WTC11 (cell line): ENCODE measurements around the gene FBXL7. TPM values are rescaled to one million over a fixed set of nuclear protein-coding genes. Genes with fewer than 3 reads are reported as not detected.

Experiments used
- ATAC-seq: fragments of 200-7000 bp; cut with Tn5 transposase; 2 replicates; pipeline ENCODE4 v1.10.0; 2021; ENCODE audit warnings: mild to moderate bottlenecking, moderate library complexity
- CTCF ChIA-PET: fragments of 300-600 bp; sonication (Branson Sonifier 250); formaldehyde crosslinking; loops from one replicate; lab custom pipeline; 2021; ENCODE audit warnings: antibody characterized with exemption; lab: Charles Lee
- POLR2A ChIA-PET: fragments of 350-600 bp; sonication (Branson Sonifier 250); formaldehyde crosslinking; loops from one replicate; lab custom pipeline; 2021; ENCODE audit warnings: antibody characterized with exemption; lab: Charles Lee
- DNase-seq: peaks from one replicate; pipeline ENCODE4 v3.0.0; 2021; ENCODE audit warnings: low spot score
- H3K27ac Mint-ChIP-seq: 2 replicates; pipeline ENCODE4 v1.8.0; 2021; ENCODE audit warnings: mixed read lengths
- H3K27me3 Mint-ChIP-seq: 2 replicates; pipeline ENCODE4 v1.8.0; 2021; ENCODE audit warnings: low read depth, mild to moderate bottlenecking, moderate library complexity, mixed read lengths
- H3K36me3 Mint-ChIP-seq: 2 replicates; pipeline ENCODE4 v1.8.0; 2021; ENCODE audit warnings: mixed read lengths
- H3K4me1 Mint-ChIP-seq: 2 replicates; pipeline ENCODE4 v1.8.0; 2022; ENCODE audit warnings: mixed read lengths
- H3K4me3 Mint-ChIP-seq: 2 replicates; pipeline ENCODE4 v1.8.0; 2021; ENCODE audit warnings: mild to moderate bottlenecking, moderate library complexity, mixed read lengths
- H3K9me3 Mint-ChIP-seq: 2 replicates; pipeline ENCODE4 v1.8.0; 2021; ENCODE audit warnings: mixed read lengths
- ATF1 ChIP-seq: sonication (generic); formaldehyde crosslinking; IDR thresholded peaks from 2 replicates; pipeline ENCODE4 v1.8.1; 2023; ENCODE audit warnings: mild to moderate bottlenecking, moderate library complexity, missing genetic modification reagents
- ATF3 ChIP-seq: sonication (generic); formaldehyde crosslinking; conservative IDR thresholded peaks from 2 replicates; pipeline ENCODE4 v1.8.1; 2022; ENCODE audit warnings: mild to moderate bottlenecking, missing genetic modification reagents
- CREM ChIP-seq: sonication (generic); formaldehyde crosslinking; IDR thresholded peaks from 2 replicates; pipeline ENCODE4 v1.8.1; 2022; ENCODE audit warnings: mild to moderate bottlenecking, missing genetic modification reagents, moderate library complexity
- E2F1 ChIP-seq: sonication (generic); formaldehyde crosslinking; IDR thresholded peaks from 2 replicates; pipeline ENCODE4 v1.8.0; 2022; ENCODE audit warnings: mild to moderate bottlenecking, missing genetic modification reagents
- E2F5 ChIP-seq: sonication (generic); formaldehyde crosslinking; IDR thresholded peaks from 2 replicates; pipeline ENCODE4 v1.8.1; 2022; ENCODE audit warnings: mild to moderate bottlenecking, moderate library complexity, missing genetic modification reagents
- ESRRA ChIP-seq: sonication (generic); formaldehyde crosslinking; IDR thresholded peaks from 2 replicates; pipeline ENCODE4 v1.8.1; 2022; ENCODE audit warnings: mild to moderate bottlenecking, missing genetic modification reagents, borderline replicate concordance
- FOXP1 ChIP-seq: sonication (generic); formaldehyde crosslinking; IDR thresholded peaks from 2 replicates; pipeline ENCODE4 v1.8.0; 2022; ENCODE audit warnings: missing genetic modification reagents, mild to moderate bottlenecking, moderate library complexity, borderline replicate concordance
- GRHL2 ChIP-seq: fragments of 250-450 bp; sonication (Bioruptor Pico); IDR thresholded peaks from 2 replicates; pipeline ENCODE4 v1.8.0; 2022; ENCODE audit warnings: mild to moderate bottlenecking, moderate library complexity; ENCODE audit not compliant: insufficient replicate concordance, severe bottlenecking
- JAZF1 ChIP-seq: fragments of 250-450 bp; sonication (Bioruptor Pico); IDR thresholded peaks from 2 replicates; pipeline ENCODE4 v1.9.0; 2021; ENCODE audit warnings: moderate library complexity, mild to moderate bottlenecking, inconsistent platforms
- MYBL2 ChIP-seq: sonication (generic); formaldehyde crosslinking; IDR thresholded peaks from 2 replicates; pipeline ENCODE4 v1.8.1; 2023; ENCODE audit warnings: mild to moderate bottlenecking, moderate library complexity, missing genetic modification reagents
- NR2C2 ChIP-seq: sonication (generic); formaldehyde crosslinking; IDR thresholded peaks from 2 replicates; pipeline ENCODE4 v1.8.0; 2022; ENCODE audit warnings: mild to moderate bottlenecking, missing genetic modification reagents
- RELA ChIP-seq: sonication (generic); formaldehyde crosslinking; IDR thresholded peaks from 2 replicates; pipeline ENCODE4 v1.8.1; 2022; ENCODE audit warnings: missing genetic modification reagents, mild to moderate bottlenecking, borderline replicate concordance
- RORB ChIP-seq: fragments of 250-450 bp; sonication (Bioruptor Pico); IDR thresholded peaks from 2 replicates; pipeline ENCODE4 v1.9.0; 2021; ENCODE audit warnings: mild to moderate bottlenecking
- SMAD3 ChIP-seq: sonication (generic); formaldehyde crosslinking; IDR thresholded peaks from 2 replicates; pipeline ENCODE4 v1.8.0; 2022; ENCODE audit warnings: missing genetic modification reagents, mild to moderate bottlenecking, borderline replicate concordance
- TCF7 ChIP-seq: sonication (generic); formaldehyde crosslinking; IDR thresholded peaks from 2 replicates; pipeline ENCODE4 v1.8.0; 2022; ENCODE audit warnings: mild to moderate bottlenecking, low read depth, missing genetic modification reagents, moderate library complexity
- TEAD1 ChIP-seq: sonication (generic); formaldehyde crosslinking; IDR thresholded peaks from 2 replicates; pipeline ENCODE4 v1.8.0; 2022; ENCODE audit warnings: mild to moderate bottlenecking, missing genetic modification reagents
- ZMAT4 ChIP-seq: fragments of 250-450 bp; sonication (Bioruptor Pico); IDR thresholded peaks from 2 replicates; pipeline ENCODE4 v1.9.0; 2021; ENCODE audit warnings: mild to moderate bottlenecking
- ZNF232 ChIP-seq: sonication (generic); formaldehyde crosslinking; IDR thresholded peaks from 2 replicates; pipeline ENCODE4 v1.8.0; 2022; ENCODE audit warnings: mild to moderate bottlenecking, missing genetic modification reagents
- ZNF317 ChIP-seq: sonication (generic); formaldehyde crosslinking; IDR thresholded peaks from 2 replicates; pipeline ENCODE4 v1.8.1; 2023; ENCODE audit warnings: low read depth, mild to moderate bottlenecking, moderate library complexity, missing genetic modification reagents, borderline replicate concordance
- ZNF416 ChIP-seq: fragments of 250-450 bp; sonication (Bioruptor Pico); IDR thresholded peaks from 2 replicates; pipeline ENCODE4 v1.9.0; 2021; ENCODE audit warnings: mild to moderate bottlenecking, inconsistent platforms
- ZNF425 ChIP-seq: fragments of 250-450 bp; sonication (Bioruptor Pico); conservative IDR thresholded peaks from 2 replicates; pipeline ENCODE4 v1.9.0; 2021; ENCODE audit warnings: mild to moderate bottlenecking
- ZNF512 ChIP-seq: sonication (generic); formaldehyde crosslinking; IDR thresholded peaks from 2 replicates; pipeline ENCODE4 v1.8.1; 2022; ENCODE audit warnings: missing genetic modification reagents, borderline replicate concordance
- total RNA-seq: library from RNA; stranded (reverse); gene quantifications from 3 replicates; pipeline ENCODE4 v1.2.3, GENCODE V29; 2021

The FBXL7 gene
- total RNA-seq, 1 experiment from 2014 or later, result 13.8 TPM

- no peak for DNase-seq
- TF ChIP-seq FOXP1 (CRISPR knock-in tag) (no peak), NR2C2 (CRISPR knock-in tag) (no peak), JAZF1 (CRISPR knock-in tag) (no peak), TEAD1 (CRISPR knock-in tag) (no peak), TCF7 (CRISPR knock-in tag) (no peak), CREM (no peak), ZNF317 (CRISPR knock-in tag) (no peak), MYBL2 (CRISPR knock-in tag) (no peak), RELA (CRISPR knock-in tag) (no peak), GRHL2 (CRISPR knock-in tag) (no peak), ATF1 (CRISPR knock-in tag) (no peak)
- TF ChIP-seq, all 79 proteins: peak for 0
- Mint-ChIP-seq H3K4me3 (no peak overlapping the region), H3K27me3 (no peaks in the 10 kb centered on the region), H3K9me3 (peaks cover 16% of the 10 kb centered on the region), H3K27ac (no peak overlapping the region), H3K4me1 (peaks cover 45% of the 10 kb centered on the region), H3K36me3 (peaks cover 11% of the 10 kb centered on the region)
- ChIA-PET POLR2A (no interaction called here), CTCF (no interaction called here)
- ATAC-seq, result no peak
These were observed 297.1 kb downstream of the FBXL7 start for GRCh38 chr5:15797116-15797515.

GRCh38 chr5:15798006-15798405 lies 298.0 kb downstream of the FBXL7 start:
- Mint-ChIP-seq H3K27ac (no peak overlapping the region), H3K9me3 (peaks cover 25% of the 10 kb centered on the region), H3K36me3 (peaks cover 16% of the 10 kb centered on the region), H3K4me3 (no peak overlapping the region), H3K27me3 (no peaks in the 10 kb centered on the region), H3K4me1 (peaks cover 45% of the 10 kb centered on the region)
- DNase-seq (no peak), ATAC-seq (no peak)
- CTCF ChIA-PET, result no interaction called here
- POLR2A ChIA-PET, result no interaction called here
- TF ChIP-seq RORB (CRISPR knock-in tag) (no peak), E2F5 (CRISPR knock-in tag) (no peak), ZNF512 (CRISPR knock-in tag) (no peak), ZNF232 (no peak), E2F1 (CRISPR knock-in tag) (no peak), SMAD3 (CRISPR knock-in tag) (no peak), ESRRA (CRISPR knock-in tag) (no peak), ZNF416 (CRISPR knock-in tag) (no peak), ZMAT4 (CRISPR knock-in tag) (no peak), ATF3 (CRISPR knock-in tag) (no peak), ZNF425 (CRISPR knock-in tag) (no peak)
